Epidermal melanocyte (primary cell): ENCODE data around the gene TMEM220.

Source experiments
- DNase-seq: peaks from one replicate; pipeline ENCODE4 v3.0.0; 2011; ENCODE audit warnings: low spot score; ENCODE audit not compliant: insufficient read length

TMEM220 gene

GRCh38 chr17:10664571-10664970 lies 65.3 kb downstream of the TMEM220 start:
- DNase-seq = no peak
